Measurements from ENCODE around the gene RPAP3. TPM values are rescaled to one million over a fixed set of nuclear protein-coding genes. Genes with fewer than 3 reads are reported as not detected.

The RPAP3 gene
- total and polyA plus RNA-seq, 9 of the 15 experiments (the other 6 are each of a cell fraction or from before 2014, with no cell fraction given), result 40.0 to 92.1 (median 54.1) TPM

DNA sequence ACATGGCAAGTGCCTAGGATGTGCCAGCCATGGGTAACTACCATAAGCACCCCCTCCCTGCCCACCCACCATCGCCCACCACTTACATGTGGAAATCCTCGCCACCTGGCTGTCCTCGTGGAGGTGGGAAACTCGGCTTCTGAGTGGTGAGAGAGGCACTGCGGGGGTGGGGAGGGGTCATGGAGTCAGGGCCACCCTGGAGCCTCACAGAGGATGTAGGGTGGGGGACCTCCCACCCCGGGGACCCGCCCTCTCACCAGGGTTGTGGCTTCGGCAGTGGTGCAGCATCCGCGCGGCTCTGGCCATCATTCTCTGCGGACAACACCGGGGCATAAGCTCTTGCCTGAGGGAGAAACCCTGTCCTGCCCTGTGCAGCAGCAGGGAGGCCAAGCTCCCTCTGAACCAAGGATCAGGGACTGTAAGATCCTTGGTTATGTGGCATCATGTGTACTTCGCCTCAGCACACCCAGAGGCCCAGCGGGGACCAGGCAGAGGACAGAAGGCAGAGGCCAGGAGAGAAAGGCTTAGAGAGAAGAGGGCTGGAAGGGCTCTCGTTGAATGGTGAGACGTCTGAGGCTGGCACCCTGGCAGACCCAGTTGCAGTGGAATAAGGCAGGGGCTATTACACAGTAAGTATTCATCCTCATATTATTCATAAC, 32.2 kb upstream of the RPAP3 start:
- no peak overlapping the region for H2AFZ ChIP-seq (ENCODE audit: low read depth, low read length)
- H3K79me2 ChIP-seq (ENCODE audit: control insufficient read depth, insufficient read depth, low read length), result no peaks in the 10 kb centered on the region
- 64% methylated on average over 15 of the region's 17 CpGs for WGBS (ENCODE audit: insufficient coverage, low coverage, missing lambda C conversion rate)
- H3K36me3 ChIP-seq (ENCODE audit: control insufficient read depth, insufficient read depth, low read length), result no peaks in the 10 kb centered on the region
- in situ Hi-C loops (cut with MboI) (no loop called here), intact Hi-C loops (cut with micrococcal nuclease) (no loop called here)
- ChIA-PET CTCF (ENCODE audit: low intra/inter-chr PET ratio) (no interaction called here), POLR2A (interaction anchor here (0.7 kb wide), 1 partner anchor 705 kb away, joined by 3 read pairs; no protein-coding TSS in a partner anchor)
- no peaks in the 10 kb centered on the region for H4K20me1 ChIP-seq (replicated peaks; ENCODE audit: control insufficient read depth, insufficient read depth, low read length)
- no peak overlapping the region for H3K4me3 ChIP-seq
- H3K9me3 ChIP-seq (replicated peaks; ENCODE audit: control insufficient read depth, insufficient read depth, low read depth, low read length), result no peaks in the 10 kb centered on the region
- H3K27me3 ChIP-seq (ENCODE audit: control insufficient read depth in 2 of 2, insufficient read depth in 2 of 2, low read length in 2 of 2), result no peaks in the 10 kb centered on the region; a peak in 1 of 5 replicates
- DNase-seq (ENCODE audit: extremely low read depth in 1 of 4, low spot score in 3 of 4) (peak in 2 of 4 experiments; percentile 39 to 41), FAIRE-seq (no peak), ATAC-seq (no peak)
- H3K4me1 ChIP-seq (replicated peaks in 1 of 2; ENCODE audit: control insufficient read depth in 2 of 2, insufficient read depth in 2 of 2, low read length in 2 of 2), result peaks cover 32 to 56% of the 10 kb centered on the region in 2 experiments
- H3K27ac ChIP-seq (ENCODE audit: extremely low read depth, low read depth, low read length), result no peak overlapping the region
- no peaks in the 10 kb centered on the region for H3K9me1 ChIP-seq (ENCODE audit: control insufficient read depth, insufficient read depth, low read length)
- no peak overlapping the region for H3K4me2 ChIP-seq (ENCODE audit: insufficient read depth, low read length)
- H3K9ac ChIP-seq (ENCODE audit: insufficient read depth in 1 of 2, low read depth in 2 of 2, low read length in 2 of 2), result no peak overlapping the region
- no TSS peak for BruUV-seq (replicated peaks)
- TF ChIP-seq, protein P1, sequence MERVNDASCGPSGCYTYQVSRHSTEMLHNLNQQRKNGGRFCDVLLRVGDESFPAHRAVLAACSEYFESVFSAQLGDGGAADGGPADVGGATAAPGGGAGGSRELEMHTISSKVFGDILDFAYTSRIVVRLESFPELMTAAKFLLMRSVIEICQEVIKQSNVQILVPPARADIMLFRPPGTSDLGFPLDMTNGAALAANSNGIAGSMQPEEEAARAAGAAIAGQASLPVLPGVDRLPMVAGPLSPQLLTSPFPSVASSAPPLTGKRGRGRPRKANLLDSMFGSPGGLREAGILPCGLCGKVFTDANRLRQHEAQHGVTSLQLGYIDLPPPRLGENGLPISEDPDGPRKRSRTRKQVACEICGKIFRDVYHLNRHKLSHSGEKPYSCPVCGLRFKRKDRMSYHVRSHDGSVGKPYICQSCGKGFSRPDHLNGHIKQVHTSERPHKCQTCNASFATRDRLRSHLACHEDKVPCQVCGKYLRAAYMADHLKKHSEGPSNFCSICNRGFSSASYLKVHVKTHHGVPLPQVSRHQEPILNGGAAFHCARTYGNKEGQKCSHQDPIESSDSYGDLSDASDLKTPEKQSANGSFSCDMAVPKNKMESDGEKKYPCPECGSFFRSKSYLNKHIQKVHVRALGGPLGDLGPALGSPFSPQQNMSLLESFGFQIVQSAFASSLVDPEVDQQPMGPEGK (CRISPR knock-in tag; IDR thresholded peaks at IDR 0.05; ENCODE audit: borderline replicate concordance), result no peak
- TF ChIP-seq HDGF (IDR thresholded peaks at IDR 0.05), result no peak
- TF ChIP-seq STAT5B (CRISPR knock-in tag; IDR thresholded peaks at IDR 0.05), result no peak
- TF ChIP-seq TAF1 (IDR thresholded peaks at IDR 0.05; ENCODE audit: control insufficient read depth, extremely low read depth, insufficient read depth, low read length, severe bottlenecking), result no peak
- TF ChIP-seq, protein P2, sequence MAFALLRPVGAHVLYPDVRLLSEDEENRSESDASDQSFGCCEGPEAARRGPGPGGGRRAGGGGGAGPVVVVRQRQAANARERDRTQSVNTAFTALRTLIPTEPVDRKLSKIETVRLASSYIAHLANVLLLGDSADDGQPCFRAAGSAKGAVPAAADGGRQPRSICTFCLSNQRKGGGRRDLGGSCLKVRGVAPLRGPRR (CRISPR knock-in tag; IDR thresholded peaks at IDR 0.05), result no peak
- no peak for TF ChIP-seq PPARD (CRISPR knock-in tag; IDR thresholded peaks at IDR 0.05)
- TF ChIP-seq, protein P3, sequence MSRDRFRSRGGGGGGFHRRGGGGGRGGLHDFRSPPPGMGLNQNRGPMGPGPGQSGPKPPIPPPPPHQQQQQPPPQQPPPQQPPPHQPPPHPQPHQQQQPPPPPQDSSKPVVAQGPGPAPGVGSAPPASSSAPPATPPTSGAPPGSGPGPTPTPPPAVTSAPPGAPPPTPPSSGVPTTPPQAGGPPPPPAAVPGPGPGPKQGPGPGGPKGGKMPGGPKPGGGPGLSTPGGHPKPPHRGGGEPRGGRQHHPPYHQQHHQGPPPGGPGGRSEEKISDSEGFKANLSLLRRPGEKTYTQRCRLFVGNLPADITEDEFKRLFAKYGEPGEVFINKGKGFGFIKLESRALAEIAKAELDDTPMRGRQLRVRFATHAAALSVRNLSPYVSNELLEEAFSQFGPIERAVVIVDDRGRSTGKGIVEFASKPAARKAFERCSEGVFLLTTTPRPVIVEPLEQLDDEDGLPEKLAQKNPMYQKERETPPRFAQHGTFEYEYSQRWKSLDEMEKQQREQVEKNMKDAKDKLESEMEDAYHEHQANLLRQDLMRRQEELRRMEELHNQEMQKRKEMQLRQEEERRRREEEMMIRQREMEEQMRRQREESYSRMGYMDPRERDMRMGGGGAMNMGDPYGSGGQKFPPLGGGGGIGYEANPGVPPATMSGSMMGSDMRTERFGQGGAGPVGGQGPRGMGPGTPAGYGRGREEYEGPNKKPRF (IDR thresholded peaks at IDR 0.05; ENCODE audit: low read depth, low read length), result no peak
- no peak for TF ChIP-seq STAT5A (IDR thresholded peaks at IDR 0.05; ENCODE audit: borderline replicate concordance, low read length)
- TF ChIP-seq NFRKB (IDR thresholded peaks at IDR 0.05; ENCODE audit: low read depth), result no peak
- TF ChIP-seq, protein P4, sequence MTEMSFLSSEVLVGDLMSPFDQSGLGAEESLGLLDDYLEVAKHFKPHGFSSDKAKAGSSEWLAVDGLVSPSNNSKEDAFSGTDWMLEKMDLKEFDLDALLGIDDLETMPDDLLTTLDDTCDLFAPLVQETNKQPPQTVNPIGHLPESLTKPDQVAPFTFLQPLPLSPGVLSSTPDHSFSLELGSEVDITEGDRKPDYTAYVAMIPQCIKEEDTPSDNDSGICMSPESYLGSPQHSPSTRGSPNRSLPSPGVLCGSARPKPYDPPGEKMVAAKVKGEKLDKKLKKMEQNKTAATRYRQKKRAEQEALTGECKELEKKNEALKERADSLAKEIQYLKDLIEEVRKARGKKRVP (CRISPR knock-in tag; IDR thresholded peaks at IDR 0.05), result no peak
- no peak for TF ChIP-seq ILK (tag; IDR thresholded peaks at IDR 0.05; ENCODE audit: borderline replicate concordance, low read depth)
- TF ChIP-seq ZNF561 (CRISPR knock-in tag; conservative IDR thresholded peaks at IDR 0.05), result no peak
- TF ChIP-seq ZNF3 (CRISPR knock-in tag; IDR thresholded peaks at IDR 0.05), result no peak
- no peak for TF ChIP-seq ZNF75A (CRISPR knock-in tag; IDR thresholded peaks at IDR 0.05)
- no peak for TF ChIP-seq ZNF324 (CRISPR knock-in tag; IDR thresholded peaks at IDR 0.05)
- TF ChIP-seq ETS2 (tag; IDR thresholded peaks at IDR 0.05; ENCODE audit: borderline replicate concordance, poor library complexity, severe bottlenecking), result no peak
- no peak for TF ChIP-seq NUFIP1 (IDR thresholded peaks at IDR 0.05; ENCODE audit: partially characterized antibody)

Data from K562 (cell line).